HG03045 (cell line): Measurements from ENCODE around the gene ILDR2.
A peak's percentile ranks its signal among the peaks of the same experiment; 100 is the strongest.

Experiments used
- ATAC-seq: cut with Tn5 transposase; IDR thresholded peaks from one replicate; pipeline ENCODE4 v1.9.1; 2021; ENCODE audit warnings: mild to moderate bottlenecking, moderate library complexity; ENCODE audit not compliant: unreplicated experiment

The ILDR2 gene

GRCh38 chr1:166972193-166972592 lies 3.1 kb downstream of the ILDR2 start:
- no peak for ATAC-seq

DNA sequence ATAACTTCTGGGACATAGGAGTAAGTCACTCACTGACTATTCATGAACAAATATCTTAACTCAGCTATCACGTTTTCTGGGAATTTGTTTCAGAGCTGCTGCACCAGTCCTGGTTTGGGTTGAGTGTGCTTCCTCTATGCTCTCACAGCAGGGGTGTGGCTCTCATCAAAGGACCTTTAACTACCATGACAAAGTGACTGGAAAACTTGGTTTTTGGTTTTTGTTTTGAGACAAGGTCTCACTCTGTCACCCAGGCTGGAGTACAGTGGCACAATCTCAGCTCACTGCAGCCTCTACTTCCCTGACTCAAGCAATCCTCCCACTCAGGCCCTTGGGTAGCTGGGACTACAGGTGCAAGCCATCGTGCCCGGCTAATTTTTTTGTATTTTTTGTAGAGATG lies 4.1 kb downstream of the ILDR2 start:
- no peak for ATAC-seq

DNA sequence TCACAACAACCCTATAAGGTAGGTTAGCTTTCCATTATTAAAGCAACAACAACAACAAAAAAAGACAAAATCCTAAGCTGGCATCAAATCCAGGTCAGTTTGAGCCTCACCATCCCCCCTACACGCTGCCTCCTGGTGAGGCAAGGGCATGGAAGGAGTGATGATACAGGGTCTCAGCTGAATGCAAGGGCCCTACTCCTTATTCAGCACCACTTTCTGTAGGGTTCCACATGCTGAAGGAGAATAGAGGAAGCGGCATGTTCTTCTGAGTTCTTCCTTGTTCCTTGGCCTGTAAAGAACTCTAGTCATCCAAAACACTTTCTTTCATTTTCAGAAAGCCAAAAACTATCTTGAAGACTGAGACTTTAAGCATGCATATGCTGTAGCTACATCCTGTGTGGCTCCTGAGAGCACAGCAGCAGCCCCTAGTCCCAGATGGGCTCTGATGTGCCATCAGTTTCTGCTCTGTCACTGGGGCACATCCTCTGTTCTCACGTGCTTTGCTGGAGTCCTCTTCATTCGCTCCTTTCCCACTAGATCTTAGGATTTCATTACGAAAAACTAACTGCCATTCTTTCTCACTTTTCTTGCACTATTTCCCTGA lies 6.2 kb downstream of the ILDR2 start:
- peak; percentile 53 for ATAC-seq

- no peak for ATAC-seq
These were observed 14.4 kb downstream of the ILDR2 start for GRCh38 chr1:166960858-166961474.

DNA sequence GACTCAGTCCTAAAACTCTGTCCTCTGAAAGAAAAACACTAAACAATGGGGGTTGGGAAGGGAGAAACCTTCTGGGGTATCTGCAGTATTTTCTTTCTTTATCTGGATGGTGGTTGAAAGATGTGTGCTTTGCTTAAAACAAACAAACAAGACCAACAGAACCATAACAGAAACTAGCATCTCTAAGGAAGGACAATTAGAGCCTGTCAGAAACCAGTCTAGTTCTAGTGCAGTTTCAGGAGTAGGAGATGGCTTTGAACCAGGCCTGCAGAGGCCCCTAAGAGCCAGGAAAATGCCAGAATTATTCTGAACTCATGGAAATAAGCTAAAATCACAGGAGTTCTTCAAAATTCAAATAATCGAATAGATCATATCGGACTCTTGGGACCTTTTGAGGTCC lies 18.5 kb downstream of the ILDR2 start:
- no peak for ATAC-seq

- no peak for ATAC-seq
These were observed 19.1 kb downstream of the ILDR2 start for GRCh38 chr1:166956057-166956850.

DNA sequence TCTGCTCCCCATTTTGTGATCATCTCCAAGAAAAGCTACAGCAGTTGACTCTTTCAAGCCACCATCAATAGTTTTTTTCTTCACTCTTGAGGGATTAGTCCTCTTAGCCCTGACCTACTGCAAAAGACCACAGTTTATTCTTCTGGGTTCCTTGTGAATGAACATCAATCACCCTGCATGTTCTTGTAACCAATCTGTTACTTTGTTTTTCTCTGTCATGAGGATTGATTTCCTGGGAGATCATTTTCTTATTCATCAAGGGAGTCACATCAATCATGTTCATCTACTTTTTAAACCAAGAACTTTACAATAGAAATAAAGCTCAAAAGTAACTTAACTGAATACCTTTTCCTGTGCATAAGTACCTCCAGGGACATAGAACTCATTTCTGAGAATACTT lies 21.8 kb downstream of the ILDR2 start:
- no peak for ATAC-seq

DNA sequence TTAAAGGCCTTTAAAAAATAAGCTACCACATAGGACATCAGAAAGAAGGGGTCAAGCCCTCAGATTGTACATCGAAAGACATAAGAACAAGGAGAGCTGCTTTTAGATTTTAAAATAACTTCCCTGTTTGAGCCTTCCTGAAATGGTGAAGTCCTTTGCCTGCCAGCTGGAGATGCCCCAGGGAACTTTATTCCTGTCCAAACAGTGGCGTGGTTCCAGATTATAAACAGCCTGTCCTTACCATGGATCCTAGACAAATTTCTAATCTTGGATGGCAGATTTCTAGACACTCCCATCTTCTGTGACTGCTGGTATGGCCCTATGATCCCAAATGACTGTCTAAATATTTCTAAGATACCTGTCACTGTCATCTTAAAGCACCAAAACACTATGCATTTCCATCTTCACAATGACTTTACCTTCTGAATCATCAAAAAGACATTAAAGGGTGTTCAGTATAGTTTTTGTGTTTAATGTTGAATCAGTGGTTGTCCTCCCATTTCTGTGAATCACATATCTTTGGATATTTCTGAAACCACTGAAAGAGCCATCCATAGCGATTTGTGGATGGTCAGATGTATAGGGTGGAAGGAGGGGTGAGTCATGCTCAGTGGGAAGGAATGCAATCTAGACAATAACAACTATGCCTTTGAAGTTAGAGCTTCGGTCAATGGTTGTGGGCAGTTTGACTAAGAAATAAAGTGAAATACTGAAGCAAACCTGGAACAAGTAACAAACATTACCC lies 23.2 kb downstream of the ILDR2 start:
- no peak for ATAC-seq

DNA sequence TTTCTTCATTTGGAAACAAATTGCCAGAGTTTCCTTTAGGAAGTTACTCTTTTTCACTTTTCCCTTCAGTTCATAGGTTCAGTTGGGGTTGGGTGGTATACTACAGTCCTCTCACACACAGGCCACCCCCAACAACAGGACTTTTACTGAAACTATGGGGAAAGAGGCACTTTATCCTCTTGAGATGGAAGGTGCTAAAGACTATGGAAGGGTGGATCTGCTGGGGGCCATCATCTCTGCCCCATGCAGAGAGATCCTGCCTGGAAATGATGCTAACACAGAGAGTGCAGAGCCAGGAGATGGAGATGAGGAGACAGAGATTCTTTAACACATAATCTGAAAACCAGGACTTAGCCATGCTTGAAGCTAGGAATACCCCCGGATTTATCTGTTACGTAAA lies 24.3 kb downstream of the ILDR2 start:
- ATAC-seq, result no peak

- ATAC-seq, result no peak
These were observed 25.2 kb downstream of the ILDR2 start for GRCh38 chr1:166950156-166950555.

- no peak for ATAC-seq
These were observed 26.4 kb downstream of the ILDR2 start for GRCh38 chr1:166948856-166949350.

DNA sequence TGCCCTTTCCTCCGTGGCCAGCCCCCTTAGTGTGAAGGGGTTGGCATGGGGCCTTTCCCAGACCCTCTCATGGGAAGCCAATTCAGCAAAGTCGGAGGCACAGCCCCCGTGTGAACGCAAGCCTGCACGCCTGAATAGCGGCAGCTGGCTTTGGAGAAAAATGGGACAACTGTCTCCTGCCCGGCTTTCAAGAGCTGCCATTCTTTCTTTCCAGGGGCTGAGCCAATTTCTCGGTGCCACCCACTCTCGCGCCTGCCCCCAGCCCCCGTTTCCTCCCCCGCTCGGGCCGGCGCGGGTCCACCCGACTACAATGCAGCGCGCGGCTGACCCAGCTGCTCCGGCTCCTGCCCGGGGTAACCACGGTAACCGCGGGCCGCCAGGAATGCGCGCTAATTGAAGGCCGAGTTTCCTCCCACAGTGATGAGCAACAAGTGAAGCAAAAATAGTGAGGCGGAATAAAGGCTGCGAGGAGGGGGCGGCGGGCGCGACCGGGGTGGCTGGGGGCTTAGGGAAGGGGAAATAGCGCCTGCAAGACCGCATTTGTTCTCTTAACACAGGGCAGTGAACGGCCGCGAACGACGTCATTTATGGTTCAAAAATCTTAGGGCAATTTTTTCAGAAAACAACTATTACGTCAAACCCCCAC lies 27.8 kb downstream of the ILDR2 start:
- ATAC-seq, result no peak

DNA sequence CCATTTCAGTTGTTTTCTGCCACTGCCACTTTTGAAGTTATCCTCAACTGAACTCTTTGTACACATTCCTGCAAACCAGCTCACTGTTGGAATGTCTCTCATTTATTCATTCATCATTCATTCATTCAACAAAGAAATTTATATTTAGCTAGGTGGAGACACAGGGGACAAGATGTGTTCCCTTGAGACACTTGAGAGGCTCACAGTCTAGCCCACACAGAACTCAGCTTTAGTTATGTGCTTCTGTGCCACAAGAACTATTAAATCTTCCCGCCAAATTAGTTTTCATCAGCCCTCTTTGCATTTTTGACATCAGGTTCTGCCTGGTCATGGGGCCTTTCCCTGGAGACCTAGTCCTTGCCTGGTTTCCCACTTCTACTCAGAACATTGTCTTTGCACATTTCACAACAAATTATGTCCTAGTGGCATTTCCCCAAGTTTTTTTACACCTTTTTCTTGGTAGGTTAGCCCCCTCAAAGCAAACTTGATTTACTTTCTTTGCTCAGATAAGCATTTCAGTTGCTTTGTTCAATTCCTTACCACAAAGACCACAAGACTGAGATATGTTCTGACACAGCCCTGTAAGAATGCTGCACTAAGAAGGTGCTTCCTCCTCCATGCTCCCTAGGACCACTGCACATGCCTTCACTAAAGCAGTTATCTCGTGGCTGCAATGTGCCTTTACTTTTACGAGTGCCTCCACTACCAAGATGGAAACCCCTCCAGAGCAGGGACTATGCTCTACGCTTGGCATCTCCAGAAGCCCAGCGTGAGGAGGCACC lies 31.0 kb downstream of the ILDR2 start:
- no peak for ATAC-seq

GRCh38 chr1:166939741-166940375 lies 35.5 kb downstream of the ILDR2 start:
- ATAC-seq, result no peak

DNA sequence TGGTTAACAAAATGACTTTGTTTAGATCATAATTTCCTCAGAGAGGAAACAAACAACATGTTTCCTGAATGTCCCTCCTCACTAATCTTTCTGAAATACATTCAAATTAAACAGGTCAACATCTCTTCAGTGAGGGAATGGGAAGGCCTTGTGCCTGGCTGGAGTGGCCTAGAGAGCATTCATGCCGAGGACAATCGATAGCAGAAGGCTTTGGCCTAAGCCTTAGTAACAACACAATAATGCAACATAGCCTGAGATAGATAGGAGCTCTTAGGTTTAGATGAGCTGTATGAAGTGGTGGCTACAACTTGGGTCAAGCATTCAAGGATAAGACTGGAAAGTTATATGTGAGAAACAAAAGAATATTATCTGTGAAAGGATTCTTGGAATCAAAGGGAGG lies 37.4 kb downstream of the ILDR2 start:
- ATAC-seq, result no peak

DNA sequence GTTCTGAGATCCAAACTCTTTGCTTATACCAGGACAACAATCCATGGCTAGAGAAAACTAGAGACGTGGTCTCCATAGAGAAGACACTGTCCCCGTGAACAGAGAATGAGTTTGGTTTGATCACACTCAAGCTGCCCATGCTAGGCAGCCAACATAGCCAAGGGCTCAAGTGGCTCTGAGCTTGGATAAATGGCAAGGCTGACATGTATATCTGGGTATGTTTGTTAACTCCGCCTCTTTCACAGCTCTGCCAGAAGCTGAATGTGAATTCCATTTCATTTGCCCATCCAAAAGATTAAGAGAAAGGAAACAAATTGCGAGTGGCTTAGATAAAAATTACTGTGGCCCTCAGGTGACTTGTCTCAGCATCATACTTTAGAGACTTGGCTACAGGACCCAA lies 38.0 kb downstream of the ILDR2 start:
- ATAC-seq, result no peak

- no peak for ATAC-seq
These were observed 41.7 kb downstream of the ILDR2 start for GRCh38 chr1:166933633-166934032.

GRCh38 chr1:166933140-166933539 lies 42.2 kb downstream of the ILDR2 start:
- ATAC-seq, result no peak

GRCh38 chr1:166929911-166930310 lies 45.4 kb downstream of the ILDR2 start:
- ATAC-seq, result no peak

DNA sequence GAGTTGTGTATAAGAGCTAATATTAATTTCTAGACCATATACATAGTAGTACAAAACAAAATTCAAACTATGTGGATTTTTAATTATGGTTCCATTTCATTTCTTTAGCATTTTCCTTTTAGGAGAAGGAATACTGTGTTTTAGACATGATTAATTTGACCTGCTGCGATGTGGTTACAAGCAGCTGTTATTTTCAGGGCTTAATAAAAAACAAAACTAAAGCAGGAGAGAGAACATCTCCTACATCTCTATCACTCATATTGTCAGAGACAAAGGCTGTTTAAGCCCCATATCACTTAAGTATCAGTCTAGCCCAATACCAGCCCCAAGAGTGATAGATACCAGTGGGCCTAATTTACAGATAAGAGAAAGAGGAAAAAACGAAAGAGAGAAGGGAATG lies 47.6 kb downstream of the ILDR2 start:
- no peak for ATAC-seq
